ENCODE data around the gene FRG2B.
"Not testable (repeated sequence)": the region's sequence is repeated elsewhere in the genome, so short reads cannot be mapped to it uniquely, and the experiment has no call there.

FRG2B gene

DNA sequence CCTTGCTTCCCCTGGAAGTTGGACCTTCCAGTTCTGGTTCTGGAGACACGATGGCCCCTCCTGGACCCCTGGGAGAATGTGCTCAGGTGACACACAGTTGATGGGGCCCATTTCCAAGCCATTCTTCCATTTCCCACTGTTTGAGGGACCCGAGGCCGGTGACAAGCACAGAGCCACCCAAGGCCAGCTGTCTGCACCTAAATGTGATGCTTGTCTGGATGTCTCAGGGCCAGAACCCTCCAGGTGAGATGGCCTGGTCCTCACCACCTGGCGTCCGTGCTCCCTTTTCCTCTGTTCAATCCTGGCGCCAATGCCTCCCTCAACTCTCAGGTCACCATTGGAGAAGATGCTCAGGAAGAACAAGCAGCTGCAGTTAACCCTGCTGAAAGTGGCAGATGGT is 33.9 kb upstream of the FRG2B start:
- H2BK120ac ChIP-seq (ENCODE audit: low read depth, low read length); H3K18ac ChIP-seq (ENCODE audit: low read length); H2AK5ac ChIP-seq (ENCODE audit: low read depth, low read length); H3K27ac ChIP-seq (replicated peaks; ENCODE audit: low read length); H3K4ac ChIP-seq (ENCODE audit: low read length); DNase-seq (ENCODE audit: low spot score); H2AFZ ChIP-seq (ENCODE audit: low read length); H4K91ac ChIP-seq (ENCODE audit: low read depth, low read length, poor library complexity); H3K4me2 ChIP-seq (ENCODE audit: insufficient read depth, low read length, poor library complexity, severe bottlenecking); H3K14ac ChIP-seq (ENCODE audit: low read length); H3K9ac ChIP-seq (ENCODE audit: low read depth, low read length, poor library complexity); H3K4me3 ChIP-seq (ENCODE audit: low read length in 2 of 2); H3K4me1 ChIP-seq (ENCODE audit: control insufficient read depth in 2 of 2, insufficient read depth in 1 of 2, low read depth in 1 of 2, low read length in 2 of 2); H3K23ac ChIP-seq (ENCODE audit: low read depth, low read length, poor library complexity); H2BK12ac ChIP-seq (ENCODE audit: low read length); H3K27me3 ChIP-seq (ENCODE audit: control insufficient read depth in 3 of 3, insufficient read depth in 3 of 3, low read depth in 1 of 3, low read length in 3 of 3); H4K8ac ChIP-seq (ENCODE audit: low read depth, low read length); H3K36me3 ChIP-seq (replicated peaks in 1 of 2; ENCODE audit: control insufficient read depth in 2 of 2, insufficient read depth in 2 of 2, low read length in 2 of 2); H2BK15ac ChIP-seq (ENCODE audit: low read length); H3K9me3 ChIP-seq (replicated peaks in 1 of 2; ENCODE audit: control insufficient read depth in 2 of 2, insufficient read depth in 1 of 2, low read depth in 1 of 2, low read length in 2 of 2); H2BK5ac ChIP-seq (ENCODE audit: low read length); H3K79me1 ChIP-seq (ENCODE audit: low read depth, low read length): not testable (repeated sequence)
- WGBS, 2 donors (ENCODE audit: extremely low coverage in 2 of 2, insufficient read length in 2 of 2, insufficient replicate concordance in 1 of 2) = no CpG with 5 or more reads among the region's 6 CpGs

DNA sequence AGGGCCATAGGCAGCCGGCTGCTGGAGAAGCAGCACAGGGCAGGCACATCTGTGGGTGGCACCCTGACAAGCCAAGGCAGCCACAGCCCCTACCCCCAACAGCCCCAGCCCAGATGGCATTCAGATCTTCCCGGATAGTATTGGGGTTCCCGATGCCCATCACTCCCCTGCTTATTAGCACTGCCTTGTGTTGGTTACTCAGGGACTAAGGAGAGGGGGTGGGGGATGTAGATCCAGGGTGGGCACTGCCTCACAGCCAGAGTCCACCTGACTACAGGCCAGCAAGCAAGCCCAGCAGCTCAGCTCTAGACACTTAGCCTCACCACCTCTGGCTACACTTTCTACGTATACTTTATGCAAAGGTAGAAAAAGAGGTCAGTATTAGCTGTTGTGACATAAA is 30.7 kb upstream of the FRG2B start:
- H3K14ac ChIP-seq (ENCODE audit: low read length); H3K4me3 ChIP-seq (ENCODE audit: low read length in 2 of 2); H2BK5ac ChIP-seq (ENCODE audit: low read length); H2AK5ac ChIP-seq (ENCODE audit: low read depth, low read length); H3K9me3 ChIP-seq (replicated peaks in 1 of 2; ENCODE audit: control insufficient read depth in 2 of 2, insufficient read depth in 1 of 2, low read depth in 1 of 2, low read length in 2 of 2); H3K36me3 ChIP-seq (replicated peaks in 1 of 2; ENCODE audit: control insufficient read depth in 2 of 2, insufficient read depth in 2 of 2, low read length in 2 of 2); H3K4me1 ChIP-seq (ENCODE audit: control insufficient read depth in 2 of 2, insufficient read depth in 1 of 2, low read depth in 1 of 2, low read length in 2 of 2); H2BK120ac ChIP-seq (ENCODE audit: low read depth, low read length); H2BK12ac ChIP-seq (ENCODE audit: low read length); H3K27ac ChIP-seq (replicated peaks; ENCODE audit: low read length); H2AFZ ChIP-seq (ENCODE audit: low read length); H3K79me1 ChIP-seq (ENCODE audit: low read depth, low read length); H3K4me2 ChIP-seq (ENCODE audit: insufficient read depth, low read length, poor library complexity, severe bottlenecking); H3K18ac ChIP-seq (ENCODE audit: low read length); H4K8ac ChIP-seq (ENCODE audit: low read depth, low read length); H3K9ac ChIP-seq (ENCODE audit: low read depth, low read length, poor library complexity); H4K91ac ChIP-seq (ENCODE audit: low read depth, low read length, poor library complexity); H3K4ac ChIP-seq (ENCODE audit: low read length); H3K23ac ChIP-seq (ENCODE audit: low read depth, low read length, poor library complexity); DNase-seq (ENCODE audit: low spot score); H2BK15ac ChIP-seq (ENCODE audit: low read length); H3K27me3 ChIP-seq (ENCODE audit: control insufficient read depth in 3 of 3, insufficient read depth in 3 of 3, low read depth in 1 of 3, low read length in 3 of 3): not testable (repeated sequence)
- WGBS, 2 donors (ENCODE audit: extremely low coverage in 2 of 2, insufficient read length in 2 of 2, insufficient replicate concordance in 1 of 2) = no CpG with 5 or more reads among the region's 4 CpGs

DNA sequence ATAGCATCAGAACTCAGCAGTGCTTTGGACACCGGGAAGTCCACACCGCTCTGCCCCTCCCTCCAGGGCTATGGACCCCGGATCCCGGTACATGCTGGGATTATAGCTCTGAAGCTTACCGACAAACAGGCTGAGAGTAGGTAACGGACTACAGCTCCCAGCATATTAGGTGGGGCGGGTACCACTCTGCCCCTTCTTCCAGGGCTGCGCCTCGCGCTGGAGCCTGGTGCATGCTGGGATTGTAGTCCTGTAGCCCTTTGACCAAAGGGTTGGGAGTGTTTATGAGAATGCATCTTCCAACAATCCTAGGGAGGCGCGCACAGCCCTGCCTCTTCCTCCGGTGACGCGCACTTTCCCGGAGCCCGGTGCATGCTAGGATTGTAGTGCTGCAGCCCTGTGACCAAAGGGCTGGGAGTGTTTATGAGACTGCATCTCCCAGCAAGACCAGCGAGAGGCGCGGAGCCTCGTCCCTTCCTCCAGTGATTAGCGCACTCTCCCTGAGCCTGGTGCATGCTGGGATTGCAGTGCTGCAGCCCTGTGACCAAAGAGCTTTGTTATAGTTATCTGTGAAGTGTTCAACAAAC is 22.4 kb upstream of the FRG2B start:
- no CpG with 5 or more reads among the region's 22 CpGs for WGBS, 2 donors (ENCODE audit: extremely low coverage in 2 of 2, insufficient read length in 2 of 2, insufficient replicate concordance in 1 of 2)
- H2AK5ac ChIP-seq (ENCODE audit: low read depth, low read length); H3K27ac ChIP-seq (replicated peaks; ENCODE audit: low read length); H2BK5ac ChIP-seq (ENCODE audit: low read length); H3K4me3 ChIP-seq (ENCODE audit: low read length in 2 of 2); H3K4me2 ChIP-seq (ENCODE audit: insufficient read depth, low read length, poor library complexity, severe bottlenecking); H3K4me1 ChIP-seq (ENCODE audit: control insufficient read depth in 2 of 2, insufficient read depth in 1 of 2, low read depth in 1 of 2, low read length in 2 of 2); H3K36me3 ChIP-seq (replicated peaks in 1 of 2; ENCODE audit: control insufficient read depth in 2 of 2, insufficient read depth in 2 of 2, low read length in 2 of 2); H3K27me3 ChIP-seq (ENCODE audit: control insufficient read depth in 3 of 3, insufficient read depth in 3 of 3, low read depth in 1 of 3, low read length in 3 of 3); H4K8ac ChIP-seq (ENCODE audit: low read depth, low read length); H3K18ac ChIP-seq (ENCODE audit: low read length); H3K23ac ChIP-seq (ENCODE audit: low read depth, low read length, poor library complexity); H2BK120ac ChIP-seq (ENCODE audit: low read depth, low read length); H3K14ac ChIP-seq (ENCODE audit: low read length); H3K9ac ChIP-seq (ENCODE audit: low read depth, low read length, poor library complexity); H3K4ac ChIP-seq (ENCODE audit: low read length); H4K91ac ChIP-seq (ENCODE audit: low read depth, low read length, poor library complexity); H2BK15ac ChIP-seq (ENCODE audit: low read length); H3K9me3 ChIP-seq (replicated peaks in 1 of 2; ENCODE audit: control insufficient read depth in 2 of 2, insufficient read depth in 1 of 2, low read depth in 1 of 2, low read length in 2 of 2); H2BK12ac ChIP-seq (ENCODE audit: low read length); H3K79me1 ChIP-seq (ENCODE audit: low read depth, low read length); H2AFZ ChIP-seq (ENCODE audit: low read length); DNase-seq (ENCODE audit: low spot score): not testable (repeated sequence)

DNA sequence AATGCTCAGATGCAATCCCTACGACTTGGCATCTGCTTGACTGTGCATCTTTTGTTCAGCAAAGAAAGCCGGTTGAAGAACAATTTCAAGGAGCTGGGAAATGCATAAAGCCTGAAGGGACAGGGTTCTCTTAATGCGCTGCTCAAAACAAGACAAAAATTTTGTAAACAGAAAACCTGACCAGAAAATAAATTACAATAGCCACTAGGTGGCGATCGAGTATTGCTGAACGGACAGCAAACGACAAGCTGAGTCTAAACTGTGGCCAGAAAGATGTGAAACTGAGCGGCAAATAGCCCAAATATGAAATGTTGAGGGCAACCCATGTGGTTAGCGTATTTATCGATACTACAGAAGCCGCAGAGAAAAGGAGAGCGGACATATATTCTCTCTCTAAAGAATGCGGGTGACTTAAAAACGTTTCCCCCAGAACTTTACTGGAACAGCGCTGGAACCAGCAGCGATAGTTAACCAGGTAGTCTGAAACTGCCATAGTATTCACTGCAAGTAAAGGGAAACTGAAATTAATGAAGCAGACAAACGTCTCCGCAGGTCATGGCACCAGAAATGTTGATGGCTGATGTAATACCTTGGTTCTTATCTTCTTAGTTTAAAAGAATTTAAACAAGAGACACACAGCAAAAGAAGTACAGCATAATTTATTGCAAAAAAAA is 20.6 kb upstream of the FRG2B start:
- whole genome bisulfite sequencing, 2 donors (ENCODE audit: extremely low coverage in 2 of 2, insufficient read length in 2 of 2, insufficient replicate concordance in 1 of 2) = no CpG with 5 or more reads among the region's 18 CpGs
- H2AFZ ChIP-seq (ENCODE audit: low read length); H4K91ac ChIP-seq (ENCODE audit: low read depth, low read length, poor library complexity); H2BK5ac ChIP-seq (ENCODE audit: low read length); H3K79me1 ChIP-seq (ENCODE audit: low read depth, low read length); H3K9me3 ChIP-seq (replicated peaks in 1 of 2; ENCODE audit: control insufficient read depth in 2 of 2, insufficient read depth in 1 of 2, low read depth in 1 of 2, low read length in 2 of 2); H4K8ac ChIP-seq (ENCODE audit: low read depth, low read length); H3K4me1 ChIP-seq (ENCODE audit: control insufficient read depth in 2 of 2, insufficient read depth in 1 of 2, low read depth in 1 of 2, low read length in 2 of 2); H3K4me2 ChIP-seq (ENCODE audit: insufficient read depth, low read length, poor library complexity, severe bottlenecking); H3K14ac ChIP-seq (ENCODE audit: low read length); H2BK15ac ChIP-seq (ENCODE audit: low read length); H3K27me3 ChIP-seq (ENCODE audit: control insufficient read depth in 3 of 3, insufficient read depth in 3 of 3, low read depth in 1 of 3, low read length in 3 of 3); H2AK5ac ChIP-seq (ENCODE audit: low read depth, low read length); H3K23ac ChIP-seq (ENCODE audit: low read depth, low read length, poor library complexity); H3K4ac ChIP-seq (ENCODE audit: low read length); H3K18ac ChIP-seq (ENCODE audit: low read length); H3K36me3 ChIP-seq (replicated peaks in 1 of 2; ENCODE audit: control insufficient read depth in 2 of 2, insufficient read depth in 2 of 2, low read length in 2 of 2); H3K27ac ChIP-seq (replicated peaks; ENCODE audit: low read length); H3K9ac ChIP-seq (ENCODE audit: low read depth, low read length, poor library complexity); DNase-seq (ENCODE audit: low spot score); H2BK120ac ChIP-seq (ENCODE audit: low read depth, low read length); H3K4me3 ChIP-seq (ENCODE audit: low read length in 2 of 2); H2BK12ac ChIP-seq (ENCODE audit: low read length): not testable (repeated sequence)
